ENCODE data around the gene ZFYVE28.

The ZFYVE28 gene

DNA sequence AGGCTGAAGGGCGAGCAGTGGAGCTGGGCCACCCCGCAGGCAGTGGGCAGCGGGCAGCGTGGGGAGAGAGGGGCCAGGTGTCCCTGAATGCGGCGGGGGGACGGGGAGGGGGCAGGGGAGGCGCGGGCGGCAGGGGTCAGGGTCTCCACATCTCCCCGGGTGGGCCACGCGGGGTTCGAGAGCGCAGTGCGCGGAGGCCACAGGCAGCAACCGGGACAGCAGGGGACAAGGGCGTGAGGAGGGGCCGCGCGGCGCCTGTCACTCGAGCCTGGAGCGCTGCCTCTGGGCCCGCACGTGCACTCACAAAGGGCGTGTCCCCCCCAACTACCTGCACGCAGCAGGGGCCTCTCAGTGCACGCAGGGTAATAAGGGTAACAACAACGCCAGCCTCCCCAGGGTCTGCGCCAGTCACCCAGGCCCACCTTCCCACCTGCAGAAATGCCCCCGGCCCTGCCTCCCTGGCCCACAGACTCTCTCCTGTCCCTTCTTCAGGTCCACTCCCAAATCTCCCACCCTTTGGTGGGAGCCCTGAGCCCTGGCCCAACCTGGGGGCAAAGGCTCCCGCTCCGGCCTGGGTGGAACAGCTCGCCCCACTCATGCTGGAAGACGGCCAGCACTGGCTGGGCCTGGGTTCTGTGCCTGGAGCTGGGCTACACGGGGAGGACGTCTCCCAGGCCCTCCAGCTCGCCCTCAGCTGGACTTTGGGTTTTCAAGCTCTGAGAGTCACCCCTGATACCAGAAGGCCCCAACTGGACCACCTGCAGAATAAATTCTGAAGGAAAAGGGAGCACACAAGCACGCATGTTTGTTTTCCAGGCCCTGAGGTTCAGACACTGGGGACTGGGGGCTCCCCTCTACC is 53.2 kb downstream of the ZFYVE28 start:
- DNase-seq: no peak

DNA sequence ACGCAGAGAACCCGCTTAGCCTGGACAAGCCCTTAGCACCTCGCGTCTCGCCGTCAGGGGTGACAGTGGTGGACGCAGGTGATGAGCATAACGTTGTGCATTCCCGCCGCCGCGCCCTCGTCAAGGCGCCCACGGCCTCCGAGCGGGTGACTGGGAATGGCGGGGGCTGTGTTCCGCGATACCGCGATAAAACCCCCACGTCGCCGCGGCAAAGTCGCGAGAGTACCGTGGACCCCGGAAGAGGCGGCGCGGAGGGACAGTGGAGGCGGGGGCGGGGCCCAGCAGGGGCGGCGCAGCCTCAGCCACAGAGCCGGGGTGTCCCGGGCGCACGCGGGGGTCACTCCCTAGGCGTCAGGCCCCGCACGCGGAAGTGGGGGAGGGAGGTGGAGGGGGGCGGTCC is 53.8 kb downstream of the ZFYVE28 start:
- DNase-seq: peak; percentile 36

- DNase-seq: no peak
Observed at GRCh38 chr4:2363951-2364653, 54.3 kb downstream of the ZFYVE28 start.

- DNase-seq: no peak
Observed at GRCh38 chr4:2363056-2363721, 55.3 kb downstream of the ZFYVE28 start.

GRCh38 chr4:2362266-2363055 is 56.0 kb downstream of the ZFYVE28 start:
- DNase-seq: no peak

- DNase-seq: no peak
Observed at GRCh38 chr4:2361366-2362265, 56.8 kb downstream of the ZFYVE28 start.

- DNase-seq: no peak
Observed at GRCh38 chr4:2360396-2360730, 58.1 kb downstream of the ZFYVE28 start.

DNA sequence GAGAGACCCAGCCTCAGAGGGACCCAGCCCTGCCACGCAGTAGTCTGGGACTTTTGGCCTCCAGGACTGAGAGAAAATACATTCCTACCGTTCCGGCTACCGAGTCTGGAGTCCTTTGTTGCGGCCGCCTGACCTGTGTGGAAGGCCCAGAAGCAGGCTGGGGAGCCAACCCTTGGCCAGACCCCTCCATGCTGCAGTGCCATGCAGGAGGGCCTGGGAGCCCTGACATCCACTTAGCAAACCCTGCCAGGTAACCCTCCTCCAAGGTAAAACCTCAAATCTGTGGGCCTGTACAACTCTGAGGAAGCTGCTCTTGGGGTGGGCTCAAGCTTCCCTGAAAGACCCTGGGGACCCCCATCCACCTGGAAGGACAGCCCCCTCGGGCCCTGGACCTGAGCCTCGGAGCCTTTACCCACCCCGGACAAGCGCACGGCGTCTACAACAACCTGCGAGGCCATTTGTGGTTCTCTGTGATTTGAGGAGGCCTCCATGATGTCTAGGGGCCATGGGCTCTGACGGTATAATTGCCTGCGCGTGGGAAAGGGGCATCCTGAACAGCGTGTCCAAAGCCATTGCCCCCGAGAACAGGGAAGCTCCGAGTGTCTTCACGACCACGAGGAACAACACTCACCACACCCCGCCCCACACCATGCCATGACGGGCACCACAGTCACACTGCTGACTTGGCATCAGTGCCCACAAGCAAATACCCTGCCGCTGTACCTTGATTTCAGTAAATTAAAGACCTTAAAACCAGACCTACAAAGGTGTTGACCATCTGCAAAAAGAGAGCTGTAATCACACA is 58.7 kb downstream of the ZFYVE28 start:
- DNase-seq: no peak

GRCh38 chr4:2357821-2358745 is 60.4 kb downstream of the ZFYVE28 start:
- DNase-seq: no peak

DNA sequence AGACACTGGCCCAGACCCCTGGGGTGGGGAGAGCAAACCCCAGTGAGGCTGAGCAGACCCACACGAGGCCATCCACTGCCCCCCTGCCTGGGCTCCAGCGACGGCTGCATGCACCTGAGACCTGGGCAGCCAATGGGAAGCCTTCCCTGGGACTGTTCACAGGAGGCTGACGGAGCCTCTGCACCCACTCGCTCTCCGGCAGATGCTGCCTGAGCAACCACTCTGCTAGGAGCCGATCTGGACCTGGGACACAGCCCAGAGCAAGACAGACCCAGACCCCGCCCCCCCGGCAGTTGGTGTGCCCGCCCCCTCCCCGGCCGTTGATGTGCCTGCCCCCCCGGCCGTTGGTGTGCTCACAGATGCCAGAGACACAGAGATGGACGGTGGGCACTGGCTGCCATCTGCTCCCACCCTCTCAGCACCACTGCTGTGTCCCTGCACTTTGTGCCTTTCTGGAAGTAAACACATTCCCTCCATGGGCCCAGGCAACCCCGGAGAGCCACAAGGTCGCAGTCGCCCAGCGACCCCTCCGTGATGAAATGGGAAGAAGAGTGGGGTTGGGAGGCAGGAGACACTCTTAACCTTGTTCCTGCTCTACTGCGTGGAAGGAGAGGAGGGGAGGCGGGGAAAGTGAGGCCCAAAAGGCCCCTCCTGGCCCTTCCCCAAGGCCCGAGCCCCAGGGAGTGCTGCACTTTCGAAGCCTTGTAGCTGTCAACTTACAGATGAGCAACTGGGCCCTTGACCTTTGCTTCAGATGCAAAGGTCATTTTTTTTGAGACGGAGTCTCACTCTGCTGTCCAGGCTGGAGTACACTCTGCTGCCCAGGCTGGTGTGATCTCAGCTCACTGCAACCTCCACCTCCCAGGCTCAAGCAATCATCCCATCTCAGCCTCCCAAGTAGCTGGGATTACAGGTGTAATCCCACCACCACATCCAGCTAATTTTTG is 62.0 kb downstream of the ZFYVE28 start:
- DNase-seq: no peak

- no peak for DNase-seq
Observed at GRCh38 chr4:2354760-2355159, 63.7 kb downstream of the ZFYVE28 start.

GRCh38 chr4:2354118-2354517 is 64.3 kb downstream of the ZFYVE28 start:
- DNase-seq: peak; percentile 29

DNA sequence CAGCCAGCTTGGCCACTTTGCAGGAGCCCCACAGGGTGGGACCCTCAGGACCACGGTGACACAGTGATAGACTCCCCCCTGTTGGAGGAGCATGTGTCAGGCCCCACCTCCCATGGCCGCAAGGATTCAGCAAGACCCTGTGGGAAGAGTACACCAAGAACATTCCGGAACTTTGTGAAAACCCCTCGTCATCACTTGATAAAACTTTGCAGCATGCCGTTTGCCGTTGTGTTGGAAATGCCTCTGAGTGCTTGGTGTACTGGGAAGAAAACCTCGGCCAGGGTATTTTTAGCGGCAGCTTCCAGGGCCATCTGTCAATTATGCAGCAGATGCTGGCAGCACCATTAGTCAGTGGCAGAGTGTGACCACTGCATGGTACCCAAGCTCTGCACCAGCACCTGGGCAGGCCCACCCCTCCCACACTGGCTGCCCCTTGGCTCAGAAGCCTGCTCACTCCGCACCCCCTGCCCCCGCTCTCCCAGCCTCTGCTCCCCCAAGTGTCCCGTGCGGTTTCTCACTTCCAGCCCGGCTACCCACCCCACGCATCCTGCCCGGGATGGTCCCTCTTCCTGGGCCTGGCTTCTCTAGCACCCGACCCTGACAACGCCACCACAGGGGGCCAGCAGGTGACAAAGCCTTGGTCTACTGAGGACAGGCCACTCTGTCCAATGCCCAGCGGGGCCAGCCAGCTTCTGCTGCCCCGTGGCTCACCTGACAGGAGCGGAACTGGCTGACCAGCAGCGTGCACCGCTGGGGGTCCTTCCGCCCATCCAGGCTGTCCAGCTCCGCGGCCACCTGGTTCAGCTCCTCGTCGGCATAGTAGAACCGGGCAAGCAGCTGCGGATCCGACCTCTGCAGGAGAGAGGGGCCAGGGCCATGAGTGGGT is 65.0 kb downstream of the ZFYVE28 start:
- no peak for DNase-seq

- DNase-seq: no peak
Observed at GRCh38 chr4:2352729-2353221, 65.7 kb downstream of the ZFYVE28 start.

DNA sequence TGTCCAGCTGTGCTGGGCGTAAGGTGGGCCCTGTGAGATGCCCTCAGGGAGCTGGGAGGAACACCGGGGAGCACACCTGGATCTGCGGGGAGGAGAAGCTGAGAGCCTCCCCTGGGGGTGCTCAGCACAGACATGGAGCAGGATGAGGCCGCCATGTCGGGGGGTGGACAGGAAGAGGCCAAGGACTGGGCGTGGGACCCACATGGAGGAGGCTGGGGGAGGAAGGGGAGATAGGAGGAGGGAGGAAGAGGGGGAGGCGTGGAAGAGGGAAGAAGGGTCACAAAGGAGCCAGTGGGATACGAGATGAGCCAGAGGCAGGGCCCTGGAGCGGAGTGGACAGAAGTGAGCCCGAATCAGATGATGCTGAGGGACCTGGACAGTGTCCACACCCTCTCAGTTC is 66.3 kb downstream of the ZFYVE28 start:
- no peak for DNase-seq

DNA sequence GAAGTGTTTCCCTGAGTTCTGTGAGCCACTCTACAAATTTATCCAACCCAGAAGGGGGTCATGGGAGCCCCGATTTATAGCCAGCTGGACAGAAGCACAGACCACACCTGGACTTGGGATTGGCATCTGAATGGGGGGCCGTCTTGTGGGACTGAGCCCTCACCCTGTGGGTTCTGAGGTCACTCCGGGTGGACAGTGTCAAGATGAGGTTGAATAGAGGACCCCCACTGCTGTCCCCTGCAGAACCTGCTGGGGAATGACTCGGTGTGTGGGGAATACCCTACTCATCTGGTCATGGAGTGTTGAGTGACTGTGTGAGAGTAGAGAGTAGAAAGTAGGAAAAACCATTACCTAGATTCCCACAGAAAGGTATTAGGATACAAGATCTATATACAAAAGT is 67.5 kb downstream of the ZFYVE28 start:
- no peak for DNase-seq

- no peak for DNase-seq
Observed at GRCh38 chr4:2348786-2349185, 69.7 kb downstream of the ZFYVE28 start.

GRCh38 chr4:2347190-2347589 is 71.3 kb downstream of the ZFYVE28 start:
- no peak for DNase-seq
